ENCODE results near the gene IFT43.
"Not testable (repeated sequence)": the region's sequence is repeated elsewhere in the genome, so short reads cannot be mapped to it uniquely, and the experiment has no call there.

The IFT43 gene

GRCh38 chr14:75980856-75981255, 4.7 kb upstream of the IFT43 start:
- no peak for DNase-seq (ENCODE audit: low read depth)

- no peak for DNase-seq (ENCODE audit: low read depth)
These were observed 3.9 kb upstream of the IFT43 start, which contains the start of gene TGFB3 for GRCh38 chr14:75981426-75982265. TSS of gene TGFB3 (minus strand) at chr14:75981995. CDS start at chr14:75980893, 1,102 bp downstream.

GRCh38 chr14:75982266-75983018, 3.1 kb upstream of the IFT43 start:
- peak; percentile 65 for DNase-seq (ENCODE audit: low read depth)

GRCh38 chr14:75983019-75983358, 2.6 kb upstream of the IFT43 start:
- DNase-seq (ENCODE audit: low read depth), result no peak

- DNase-seq (ENCODE audit: low read depth), result no peak
These were observed 889 bp upstream of the IFT43 start for GRCh38 chr14:75984674-75985073.

GRCh38 chr14:75986439-75986765, 839 bp downstream of the IFT43 start:
- no peak for DNase-seq (ENCODE audit: low read depth)

- DNase-seq (ENCODE audit: low read depth), result no peak
These were observed 1.8 kb downstream of the IFT43 start for GRCh38 chr14:75987201-75987970.

GRCh38 chr14:75989134-75989533, 3.6 kb downstream of the IFT43 start:
- no peak for DNase-seq (ENCODE audit: low read depth)

- DNase-seq (ENCODE audit: low read depth), result no peak
These were observed 4.7 kb downstream of the IFT43 start for GRCh38 chr14:75990297-75990696.

GRCh38 chr14:75991753-75992152, 6.2 kb downstream of the IFT43 start:
- DNase-seq (ENCODE audit: low read depth), result no peak

GRCh38 chr14:75993567-75994041, 8.0 kb downstream of the IFT43 start:
- DNase-seq (ENCODE audit: low read depth), result no peak

GRCh38 chr14:75995372-75996041, 9.9 kb downstream of the IFT43 start:
- DNase-seq (ENCODE audit: low read depth), result no peak

GRCh38 chr14:75996488-75996887, 10.9 kb downstream of the IFT43 start:
- no peak for DNase-seq (ENCODE audit: low read depth)

- no peak for DNase-seq (ENCODE audit: low read depth)
These were observed 14.1 kb downstream of the IFT43 start for GRCh38 chr14:75999511-76000190.

- no peak for DNase-seq (ENCODE audit: low read depth)
These were observed 16.8 kb downstream of the IFT43 start for GRCh38 chr14:76002383-76002782.

- DNase-seq (ENCODE audit: low read depth), result no peak
These were observed 20.7 kb downstream of the IFT43 start for GRCh38 chr14:76006253-76006652.

GRCh38 chr14:76007379-76007778, 21.8 kb downstream of the IFT43 start:
- no peak for DNase-seq (ENCODE audit: low read depth)

GRCh38 chr14:76007852-76008251, 22.3 kb downstream of the IFT43 start:
- DNase-seq (ENCODE audit: low read depth), result no peak

- DNase-seq (ENCODE audit: low read depth), result not testable (repeated sequence)
These were observed 24.1 kb downstream of the IFT43 start for GRCh38 chr14:76009627-76010026.

- no peak for DNase-seq (ENCODE audit: low read depth)
These were observed 26.4 kb downstream of the IFT43 start for GRCh38 chr14:76011930-76012329.

- no peak for DNase-seq (ENCODE audit: low read depth)
These were observed 26.8 kb downstream of the IFT43 start for GRCh38 chr14:76012354-76012753.
